ENCODE measurements around the gene LSM6.

Gene LSM6

DNA sequence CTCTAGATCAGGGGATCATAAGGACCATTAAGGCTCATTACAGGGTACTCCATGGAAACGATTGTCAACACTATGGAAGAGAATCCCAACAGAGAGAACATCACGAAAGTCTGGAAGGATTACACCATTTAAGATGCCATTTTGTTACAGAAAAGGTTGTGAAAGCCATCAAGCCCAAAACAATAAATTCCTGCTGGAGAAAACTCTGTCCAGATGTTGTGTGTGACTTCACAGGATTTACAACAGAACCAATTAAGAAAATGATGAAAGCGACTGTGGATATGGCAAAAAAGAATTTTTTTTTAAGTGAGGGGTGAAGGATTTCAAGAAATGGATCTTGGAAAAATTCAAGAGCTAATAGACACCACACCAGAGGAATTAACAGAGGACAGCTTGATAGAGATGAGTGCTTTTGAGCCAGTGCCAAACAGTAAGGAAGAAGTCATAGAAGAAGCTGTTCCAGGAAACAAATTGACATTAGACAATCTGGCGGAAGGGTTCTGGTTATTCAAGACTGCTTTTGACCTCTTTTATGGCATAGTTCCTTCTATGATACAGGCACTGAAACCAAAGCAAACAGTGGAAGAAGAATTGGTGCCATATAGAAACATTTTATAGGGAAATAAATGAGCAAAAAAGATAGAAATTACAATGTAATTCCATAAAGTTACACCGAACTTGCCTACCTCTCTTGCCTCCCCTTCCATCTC, 17.3 kb upstream of the LSM6 start:
- TF ChIP-seq POLR2A (IDR thresholded peaks at IDR 0.05; ENCODE audit: low read depth, low read length): no peak
- no peak for TF ChIP-seq POLR2AphosphoS5 (IDR thresholded peaks at IDR 0.05; ENCODE audit: low read depth, low read length)
- TF ChIP-seq TAF1 (IDR thresholded peaks at IDR 0.05; ENCODE audit: borderline replicate concordance, low read depth, low read length): no peak
- DNase-seq (ENCODE audit: insufficient read length): no peak
- no peak for FAIRE-seq

DNA sequence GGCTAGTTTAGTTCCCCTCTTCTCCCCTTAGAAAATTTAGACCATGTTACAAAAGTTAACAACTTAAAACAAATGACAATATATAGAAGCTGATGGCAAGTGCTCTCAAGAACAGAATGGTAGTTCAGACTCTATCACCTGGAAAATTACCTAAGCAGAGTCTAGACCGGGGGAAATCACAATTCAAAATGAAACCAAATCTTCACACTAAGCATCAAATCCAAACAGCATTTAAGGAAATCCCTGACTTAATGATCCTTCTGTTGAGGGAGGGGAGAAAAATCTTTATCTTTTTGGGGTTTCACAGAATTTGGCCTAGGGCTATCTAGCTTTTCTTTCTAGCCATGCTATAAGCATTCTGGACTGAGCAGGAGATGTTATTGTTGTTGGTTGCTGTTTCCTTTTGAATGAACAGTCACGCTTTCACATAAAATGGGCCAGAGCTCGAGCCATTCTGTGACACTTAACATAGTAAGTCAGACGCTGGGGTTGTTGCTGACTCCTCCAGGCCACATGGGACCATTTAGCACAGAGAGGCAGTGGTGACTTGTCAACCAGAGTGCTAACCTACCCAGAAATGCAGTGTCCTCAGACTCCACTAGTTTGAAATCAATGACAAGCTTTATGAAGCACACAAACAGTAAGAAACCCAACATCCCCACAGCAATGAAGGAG, 16.0 kb upstream of the LSM6 start:
- peak; percentile 92 for FAIRE-seq
- TF ChIP-seq POLR2A (IDR thresholded peaks at IDR 0.05; ENCODE audit: low read depth, low read length): no peak
- no peak for TF ChIP-seq TAF1 (IDR thresholded peaks at IDR 0.05; ENCODE audit: borderline replicate concordance, low read depth, low read length)
- no peak for TF ChIP-seq POLR2AphosphoS5 (IDR thresholded peaks at IDR 0.05; ENCODE audit: low read depth, low read length)
- no peak for DNase-seq (ENCODE audit: insufficient read length)

DNA sequence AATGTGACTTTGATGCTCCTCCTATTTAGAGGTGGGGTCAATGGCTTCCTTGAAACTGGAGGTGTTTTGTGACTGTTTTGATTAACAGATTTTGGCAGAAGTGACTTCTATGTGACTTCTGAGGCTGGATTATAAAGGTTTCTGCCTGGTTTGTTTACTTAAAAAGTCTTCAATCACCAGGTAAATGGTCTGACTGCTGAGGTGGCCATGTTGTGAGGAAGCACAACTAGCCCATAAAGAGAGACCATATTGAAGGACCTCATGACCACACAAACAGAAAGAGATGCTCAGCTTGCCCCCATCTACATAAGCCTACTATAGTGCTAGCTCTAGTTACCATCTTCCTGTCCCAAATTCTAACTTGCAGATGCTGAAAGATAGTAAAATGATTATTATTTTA, 14.3 kb upstream of the LSM6 start:
- DNase-seq (ENCODE audit: insufficient read length) (no peak), FAIRE-seq (no peak)

DNA sequence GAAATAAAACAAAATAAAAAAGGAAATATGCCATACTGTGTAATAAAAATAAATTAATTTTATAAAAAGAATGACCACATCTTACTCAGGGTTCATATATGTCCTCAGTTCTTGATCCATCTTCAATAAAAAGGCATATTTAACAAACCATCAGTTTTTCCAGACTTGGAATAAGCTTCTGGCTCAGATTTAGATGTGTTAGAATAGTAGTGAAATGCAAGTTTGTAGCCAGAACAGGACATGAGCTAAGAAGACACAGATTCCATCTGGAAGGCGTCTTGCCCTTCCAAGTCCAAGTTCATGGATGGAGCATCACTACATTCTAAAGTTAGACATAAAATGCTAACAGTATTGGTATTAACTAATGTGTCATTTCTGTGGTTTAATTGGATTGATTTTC, 10.3 kb upstream of the LSM6 start:
- FAIRE-seq (peak; percentile 44), DNase-seq (ENCODE audit: insufficient read length) (no peak)
- TF ChIP-seq POLR2A (IDR thresholded peaks at IDR 0.05; ENCODE audit: low read depth, low read length): no peak

More for the DNA sequence above, 14.3 kb upstream of the LSM6 start:
- TF ChIP-seq POLR2A (IDR thresholded peaks at IDR 0.05; ENCODE audit: low read depth, low read length): no peak
- TF ChIP-seq TAF1 (IDR thresholded peaks at IDR 0.05; ENCODE audit: borderline replicate concordance, low read depth, low read length): no peak
- TF ChIP-seq POLR2AphosphoS5 (IDR thresholded peaks at IDR 0.05; ENCODE audit: low read depth, low read length): no peak

DNA sequence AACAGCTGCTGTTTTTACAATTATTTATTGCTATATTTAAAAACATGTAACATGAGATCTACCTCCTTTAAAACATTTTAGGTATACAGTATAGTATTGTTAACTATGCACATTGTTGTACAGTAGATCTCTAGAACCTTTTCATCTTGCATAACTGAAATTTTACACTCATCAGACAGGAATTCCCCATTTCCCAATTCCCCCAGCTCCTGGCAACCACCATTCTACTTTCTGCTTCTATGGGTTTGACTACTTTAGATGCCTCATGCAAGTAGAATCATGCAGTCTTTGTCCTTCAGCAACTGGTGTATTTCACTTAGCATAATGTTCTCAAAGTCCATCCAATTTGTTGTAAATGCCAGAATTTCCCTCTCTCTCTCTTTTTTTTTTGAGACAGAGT, 9.7 kb upstream of the LSM6 start:
- TF ChIP-seq TAF1 (IDR thresholded peaks at IDR 0.05; ENCODE audit: borderline replicate concordance, low read depth, low read length) (no peak), POLR2A (IDR thresholded peaks at IDR 0.05; ENCODE audit: low read depth, low read length) (no peak), POLR2AphosphoS5 (IDR thresholded peaks at IDR 0.05; ENCODE audit: low read depth, low read length) (no peak)
- FAIRE-seq (no peak), DNase-seq (ENCODE audit: insufficient read length) (no peak)

DNA sequence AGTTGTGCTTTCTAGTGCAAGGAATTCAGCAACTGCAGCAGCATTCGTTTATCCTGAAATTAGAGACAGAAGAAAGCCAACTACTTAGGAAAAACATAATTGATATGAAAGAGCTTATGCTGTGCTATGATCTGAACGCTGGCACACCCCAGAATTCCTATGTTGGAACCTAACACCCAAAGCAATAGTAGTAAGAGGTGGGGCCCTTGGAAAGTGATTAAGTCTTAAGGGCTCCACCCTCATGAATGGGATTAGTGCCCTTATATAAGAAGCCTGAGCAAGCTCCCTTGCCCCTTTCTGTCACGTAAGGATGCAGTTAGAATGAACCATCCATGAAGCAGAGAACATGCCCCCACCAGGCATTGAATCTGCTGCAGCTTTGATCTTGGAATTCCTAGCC, 5.4 kb upstream of the LSM6 start:
- no peak for FAIRE-seq
- DNase-seq (ENCODE audit: insufficient read length): no peak
- no peak for TF ChIP-seq POLR2A (IDR thresholded peaks at IDR 0.05; ENCODE audit: low read depth, low read length)

DNA sequence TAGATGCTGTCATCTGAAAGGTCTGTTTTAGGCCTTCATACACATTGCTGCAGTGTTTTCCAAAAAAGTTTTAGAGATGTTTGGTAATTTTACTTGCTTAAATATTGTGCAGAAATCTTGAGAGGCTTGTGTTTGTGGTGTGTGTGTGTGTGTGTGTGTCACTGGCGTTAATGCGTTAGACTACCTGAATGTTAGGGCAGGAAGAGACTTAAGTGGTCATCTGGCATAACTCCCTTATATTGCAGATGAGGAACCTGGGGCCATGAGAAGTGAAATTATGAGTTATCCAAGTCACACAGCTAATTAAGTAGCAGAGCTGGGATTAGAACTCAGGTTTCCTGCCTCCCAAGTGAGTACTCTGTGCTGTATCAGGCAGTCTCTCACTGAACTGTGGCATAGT, 1.4 kb downstream of the LSM6 start:
- DNase-seq (ENCODE audit: insufficient read length) (no peak), FAIRE-seq (peak; percentile 78)
- TF ChIP-seq TAF1 (IDR thresholded peaks at IDR 0.05; ENCODE audit: borderline replicate concordance, low read depth, low read length) (no peak), POLR2AphosphoS5 (IDR thresholded peaks at IDR 0.05; ENCODE audit: low read depth, low read length) (no peak), POLR2A (IDR thresholded peaks at IDR 0.05; ENCODE audit: low read depth, low read length) (no peak)

DNA sequence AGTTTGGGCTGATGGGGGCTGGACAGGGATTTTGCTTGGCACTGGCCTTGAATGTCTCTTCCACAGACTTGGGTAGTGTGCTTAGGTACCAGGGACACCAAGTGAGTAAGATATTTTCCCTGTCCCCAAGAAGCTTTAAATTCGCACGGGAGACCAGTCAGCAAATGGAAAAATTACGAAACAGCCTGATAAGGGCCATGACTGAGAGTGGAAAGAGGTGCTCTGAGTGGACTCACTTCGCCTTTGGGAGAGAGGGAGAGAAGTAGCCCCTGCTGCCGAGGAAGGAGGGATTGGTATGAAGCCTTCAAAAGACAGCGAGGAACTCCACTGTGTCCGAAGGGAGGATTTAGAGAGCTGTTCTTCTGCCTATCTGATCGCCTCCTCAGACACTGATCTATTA, 2.6 kb downstream of the LSM6 start:
- FAIRE-seq: no peak
- TF ChIP-seq POLR2AphosphoS5 (IDR thresholded peaks at IDR 0.05; ENCODE audit: low read depth, low read length) (no peak), TAF1 (IDR thresholded peaks at IDR 0.05; ENCODE audit: borderline replicate concordance, low read depth, low read length) (no peak), POLR2A (IDR thresholded peaks at IDR 0.05; ENCODE audit: low read depth, low read length) (no peak)
- no peak for DNase-seq (ENCODE audit: insufficient read length)

DNA sequence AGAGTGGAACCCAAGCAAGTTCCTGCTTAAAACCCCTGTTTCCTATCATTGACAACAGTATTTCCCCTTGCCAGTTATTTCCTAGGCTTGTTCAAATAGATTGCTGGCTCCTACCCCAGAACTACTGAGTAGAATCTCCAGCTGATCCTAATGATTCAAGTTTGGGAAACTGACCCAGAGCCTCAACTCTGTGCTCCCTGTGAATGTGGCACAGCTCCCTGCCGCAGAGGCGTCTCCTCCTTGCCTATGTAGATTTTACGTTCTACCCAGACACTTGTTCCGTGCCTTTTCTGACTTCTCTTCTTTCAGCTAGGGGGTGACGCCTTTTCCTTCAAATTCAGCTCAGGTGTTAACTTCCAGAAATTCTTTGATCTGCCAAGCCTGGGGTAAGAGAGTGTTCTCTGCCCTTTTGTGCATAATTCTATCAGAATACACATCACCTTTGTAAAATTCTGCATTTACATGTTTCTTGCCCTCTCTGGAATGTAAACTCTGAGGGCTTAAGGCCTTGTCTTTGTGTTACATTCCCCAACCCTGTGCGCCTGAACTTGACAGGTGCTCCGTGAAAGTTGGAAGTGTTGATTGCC, 4.4 kb downstream of the LSM6 start:
- no peak for DNase-seq (ENCODE audit: insufficient read length)
- peak; percentile 56 for FAIRE-seq
- TF ChIP-seq POLR2AphosphoS5 (IDR thresholded peaks at IDR 0.05; ENCODE audit: low read depth, low read length): no peak

DNA sequence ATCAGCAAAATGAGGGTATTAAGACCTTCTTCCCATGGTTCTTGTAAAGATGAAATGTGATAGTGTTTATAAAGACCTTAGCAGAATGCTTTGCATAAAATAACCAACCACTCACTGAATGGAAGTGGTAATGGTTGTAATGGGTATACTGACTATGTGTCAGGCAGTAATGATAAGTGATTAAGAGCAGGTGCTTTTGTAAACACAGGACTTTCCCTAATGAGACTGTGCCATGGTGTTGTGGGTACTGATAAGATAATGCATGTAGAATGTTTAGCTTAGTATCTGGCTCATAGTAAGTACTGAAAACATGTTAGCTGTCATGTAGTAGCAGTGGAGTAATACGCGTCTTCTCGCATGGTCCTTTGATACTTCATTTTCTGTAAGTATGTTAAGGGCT, 6.9 kb downstream of the LSM6 start:
- FAIRE-seq: peak; percentile 51
- TF ChIP-seq TAF1 (IDR thresholded peaks at IDR 0.05; ENCODE audit: borderline replicate concordance, low read depth, low read length) (no peak), POLR2AphosphoS5 (IDR thresholded peaks at IDR 0.05; ENCODE audit: low read depth, low read length) (no peak), POLR2A (IDR thresholded peaks at IDR 0.05; ENCODE audit: low read depth, low read length) (no peak)
- DNase-seq (ENCODE audit: insufficient read length): no peak

DNA sequence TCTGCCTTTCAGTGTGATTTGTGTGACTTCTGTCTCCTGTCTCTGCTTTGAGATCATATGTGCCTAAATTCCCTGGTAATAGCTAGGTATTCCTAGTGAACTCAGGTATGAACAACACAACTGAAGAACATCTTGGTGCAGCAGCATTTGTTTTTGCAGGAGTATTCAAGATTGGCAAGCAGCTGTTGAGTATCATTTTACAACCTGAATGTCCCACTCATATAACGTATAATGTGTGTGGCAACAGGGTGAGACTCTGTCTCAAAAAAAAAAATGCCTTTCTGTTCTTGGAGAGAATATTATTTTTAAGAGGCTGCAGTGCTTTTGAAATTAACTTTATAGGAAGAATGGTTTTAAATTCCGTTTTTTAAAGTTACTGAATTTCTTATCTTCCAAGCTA, 7.7 kb downstream of the LSM6 start:
- TF ChIP-seq POLR2AphosphoS5 (IDR thresholded peaks at IDR 0.05; ENCODE audit: low read depth, low read length): no peak
- TF ChIP-seq POLR2A (IDR thresholded peaks at IDR 0.05; ENCODE audit: low read depth, low read length): no peak
- no peak for TF ChIP-seq TAF1 (IDR thresholded peaks at IDR 0.05; ENCODE audit: borderline replicate concordance, low read depth, low read length)
- FAIRE-seq (peak; percentile 54), DNase-seq (ENCODE audit: insufficient read length) (no peak)

DNA sequence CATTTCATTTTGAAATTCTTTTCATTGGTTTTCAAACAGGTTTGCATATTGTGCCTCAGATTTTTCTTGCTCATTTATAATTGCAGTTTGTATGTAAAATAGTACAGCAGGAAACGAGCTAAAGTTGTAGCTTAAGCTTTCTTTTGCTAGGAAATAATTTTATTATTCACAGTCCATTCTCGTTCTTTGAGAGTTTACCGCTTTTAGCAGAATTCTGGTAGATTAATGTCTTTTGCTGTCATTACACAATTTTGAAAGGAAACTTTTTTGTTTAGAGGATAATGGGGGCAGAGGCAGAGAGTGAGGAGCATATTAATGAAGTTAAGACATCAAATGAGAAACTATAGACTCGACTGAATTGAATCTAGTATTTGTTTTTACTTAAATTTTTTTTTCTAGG, 10.5 kb downstream of the LSM6 start:
- TF ChIP-seq POLR2AphosphoS5 (IDR thresholded peaks at IDR 0.05; ENCODE audit: low read depth, low read length) (no peak), TAF1 (IDR thresholded peaks at IDR 0.05; ENCODE audit: borderline replicate concordance, low read depth, low read length) (no peak), POLR2A (IDR thresholded peaks at IDR 0.05; ENCODE audit: low read depth, low read length) (no peak)
- DNase-seq (ENCODE audit: insufficient read length) (no peak), FAIRE-seq (no peak)
